ENCODE measurements around the gene NFE2L1.

DNA sequence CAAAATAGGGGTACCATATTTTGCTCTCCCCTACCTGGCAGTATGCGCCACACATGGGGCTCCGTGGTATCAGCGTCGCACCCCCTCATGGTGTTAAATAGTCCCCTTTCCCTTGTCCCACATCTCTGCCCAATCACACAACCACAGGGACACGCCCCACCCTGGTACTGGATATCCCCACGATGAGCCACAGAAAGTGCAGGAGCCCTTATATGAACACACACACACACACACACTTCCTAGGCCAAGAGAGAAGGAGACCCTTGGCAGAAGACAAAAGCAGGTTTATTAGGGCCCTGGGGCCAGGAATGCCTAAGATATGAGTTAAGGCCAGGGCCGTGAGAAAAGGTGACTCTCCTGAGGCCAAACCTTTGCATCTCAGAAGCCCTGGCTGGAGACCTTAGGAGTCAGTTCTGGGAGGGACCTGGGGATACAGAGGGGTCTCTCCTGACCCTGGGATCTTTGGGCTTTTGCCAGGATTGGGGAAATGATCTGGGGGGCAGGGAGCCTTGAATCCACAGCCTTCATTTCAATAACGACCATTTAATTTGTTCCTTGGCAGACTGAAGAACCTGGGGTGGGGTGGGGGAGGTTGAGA, 22.2 kb upstream of the NFE2L1 start:
- no peak for TF ChIP-seq POLR2A (IDR thresholded peaks at IDR 0.05)
- TF ChIP-seq, protein P1, sequence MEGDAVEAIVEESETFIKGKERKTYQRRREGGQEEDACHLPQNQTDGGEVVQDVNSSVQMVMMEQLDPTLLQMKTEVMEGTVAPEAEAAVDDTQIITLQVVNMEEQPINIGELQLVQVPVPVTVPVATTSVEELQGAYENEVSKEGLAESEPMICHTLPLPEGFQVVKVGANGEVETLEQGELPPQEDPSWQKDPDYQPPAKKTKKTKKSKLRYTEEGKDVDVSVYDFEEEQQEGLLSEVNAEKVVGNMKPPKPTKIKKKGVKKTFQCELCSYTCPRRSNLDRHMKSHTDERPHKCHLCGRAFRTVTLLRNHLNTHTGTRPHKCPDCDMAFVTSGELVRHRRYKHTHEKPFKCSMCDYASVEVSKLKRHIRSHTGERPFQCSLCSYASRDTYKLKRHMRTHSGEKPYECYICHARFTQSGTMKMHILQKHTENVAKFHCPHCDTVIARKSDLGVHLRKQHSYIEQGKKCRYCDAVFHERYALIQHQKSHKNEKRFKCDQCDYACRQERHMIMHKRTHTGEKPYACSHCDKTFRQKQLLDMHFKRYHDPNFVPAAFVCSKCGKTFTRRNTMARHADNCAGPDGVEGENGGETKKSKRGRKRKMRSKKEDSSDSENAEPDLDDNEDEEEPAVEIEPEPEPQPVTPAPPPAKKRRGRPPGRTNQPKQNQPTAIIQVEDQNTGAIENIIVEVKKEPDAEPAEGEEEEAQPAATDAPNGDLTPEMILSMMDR (IDR thresholded peaks at IDR 0.05), result no peak

All from right lobe of liver (tissue), 4 donors.